ENCODE measurements around the gene NEK1.

Gene NEK1

DNA sequence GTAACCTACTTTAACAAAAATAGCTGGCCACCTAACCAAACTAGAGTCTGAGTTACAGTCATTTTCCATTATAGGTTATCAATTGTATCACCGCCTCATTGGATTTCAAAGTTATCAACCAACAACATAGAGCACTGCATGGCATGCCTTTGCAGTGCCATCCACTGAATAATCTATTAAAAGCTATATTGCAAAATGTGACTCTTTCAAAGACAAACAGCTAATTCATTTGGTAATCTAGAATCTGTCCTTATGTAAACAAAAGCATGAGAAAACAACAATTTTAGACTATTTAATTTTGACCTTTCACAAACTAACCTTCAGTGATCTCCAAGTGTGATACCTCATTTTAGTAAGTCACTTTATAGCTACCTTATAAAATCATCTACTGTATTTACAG, 197.5 kb downstream of the NEK1 start:
- H2BK120ac ChIP-seq (ENCODE audit: low read depth, low read length): no peak overlapping the region
- no peak overlapping the region for H3K27ac ChIP-seq (replicated peaks; ENCODE audit: low read length)
- H2AFZ ChIP-seq (ENCODE audit: low read length): no peak overlapping the region
- H2BK5ac ChIP-seq (ENCODE audit: low read length): no peak overlapping the region
- no peak overlapping the region for H3K4ac ChIP-seq (ENCODE audit: low read length)
- no peak overlapping the region for H3K4me3 ChIP-seq (ENCODE audit: low read length in 2 of 2)
- no CpG with 5 or more reads among the region's 1 CpG for WGBS, 2 donors (ENCODE audit: extremely low coverage in 2 of 2, insufficient read length in 2 of 2, insufficient replicate concordance in 1 of 2)
- no peaks in the 10 kb centered on the region for H3K9me3 ChIP-seq (replicated peaks in 1 of 2; ENCODE audit: control insufficient read depth in 2 of 2, insufficient read depth in 1 of 2, low read depth in 1 of 2, low read length in 2 of 2)
- H2BK12ac ChIP-seq (ENCODE audit: low read length): no peak overlapping the region
- no peaks in the 10 kb centered on the region for H3K27me3 ChIP-seq (ENCODE audit: control insufficient read depth in 3 of 3, insufficient read depth in 3 of 3, low read depth in 1 of 3, low read length in 3 of 3)
- H2AK5ac ChIP-seq (ENCODE audit: low read depth, low read length): no peak overlapping the region
- H4K91ac ChIP-seq (ENCODE audit: low read depth, low read length, poor library complexity): no peak overlapping the region
- no peak for DNase-seq (ENCODE audit: low spot score)
- no peak overlapping the region for H3K14ac ChIP-seq (ENCODE audit: low read length)
- no peak overlapping the region for H3K18ac ChIP-seq (ENCODE audit: low read length)
- H3K4me1 ChIP-seq (ENCODE audit: control insufficient read depth in 2 of 2, insufficient read depth in 1 of 2, low read depth in 1 of 2, low read length in 2 of 2): peaks cover 3 to 10% of the 10 kb centered on the region in 2 donors
- H3K36me3 ChIP-seq (replicated peaks in 1 of 2; ENCODE audit: control insufficient read depth in 2 of 2, insufficient read depth in 2 of 2, low read length in 2 of 2): no peaks in the 10 kb centered on the region
- no peak overlapping the region for H3K4me2 ChIP-seq (ENCODE audit: insufficient read depth, low read length, poor library complexity, severe bottlenecking)
- H3K9ac ChIP-seq (ENCODE audit: low read depth, low read length, poor library complexity): no peak overlapping the region
- H3K79me1 ChIP-seq (ENCODE audit: low read depth, low read length): no peaks in the 10 kb centered on the region
- H3K23ac ChIP-seq (ENCODE audit: low read depth, low read length, poor library complexity): no peak overlapping the region
- H2BK15ac ChIP-seq (ENCODE audit: low read length): no peak overlapping the region
- no peak overlapping the region for H4K8ac ChIP-seq (ENCODE audit: low read depth, low read length)

GRCh38 chr4:169412046-169412445, 200.3 kb downstream of the NEK1 start:
- no peak overlapping the region for H3K4me3 ChIP-seq (ENCODE audit: low read length in 2 of 2)
- peaks cover 4 to 11% of the 10 kb centered on the region in 2 donors for H3K4me1 ChIP-seq (ENCODE audit: control insufficient read depth in 2 of 2, insufficient read depth in 1 of 2, low read depth in 1 of 2, low read length in 2 of 2)
- H3K79me1 ChIP-seq (ENCODE audit: low read depth, low read length): no peaks in the 10 kb centered on the region
- H4K8ac ChIP-seq (ENCODE audit: low read depth, low read length): no peak overlapping the region
- H3K4ac ChIP-seq (ENCODE audit: low read length): no peak overlapping the region
- no peaks in the 10 kb centered on the region for H3K27me3 ChIP-seq (ENCODE audit: control insufficient read depth in 3 of 3, insufficient read depth in 3 of 3, low read depth in 1 of 3, low read length in 3 of 3)
- no peak overlapping the region for H4K91ac ChIP-seq (ENCODE audit: low read depth, low read length, poor library complexity)
- no peak for DNase-seq (ENCODE audit: low spot score)
- no peak overlapping the region for H3K4me2 ChIP-seq (ENCODE audit: insufficient read depth, low read length, poor library complexity, severe bottlenecking)
- no peak overlapping the region for H2BK12ac ChIP-seq (ENCODE audit: low read length)
- no peak overlapping the region for H3K23ac ChIP-seq (ENCODE audit: low read depth, low read length, poor library complexity)
- no peaks in the 10 kb centered on the region for H3K36me3 ChIP-seq (replicated peaks in 1 of 2; ENCODE audit: control insufficient read depth in 2 of 2, insufficient read depth in 2 of 2, low read length in 2 of 2)
- no peak overlapping the region for H3K27ac ChIP-seq (replicated peaks; ENCODE audit: low read length)
- no peak overlapping the region for H3K14ac ChIP-seq (ENCODE audit: low read length)
- H2AFZ ChIP-seq (ENCODE audit: low read length): no peak overlapping the region
- H3K9me3 ChIP-seq (replicated peaks in 1 of 2; ENCODE audit: control insufficient read depth in 2 of 2, insufficient read depth in 1 of 2, low read depth in 1 of 2, low read length in 2 of 2): no peaks in the 10 kb centered on the region
- H2BK15ac ChIP-seq (ENCODE audit: low read length): no peak overlapping the region
- H3K18ac ChIP-seq (ENCODE audit: low read length): no peak overlapping the region
- no peak overlapping the region for H2BK120ac ChIP-seq (ENCODE audit: low read depth, low read length)
- no peak overlapping the region for H3K9ac ChIP-seq (ENCODE audit: low read depth, low read length, poor library complexity)
- H2AK5ac ChIP-seq (ENCODE audit: low read depth, low read length): no peak overlapping the region
- H2BK5ac ChIP-seq (ENCODE audit: low read length): no peak overlapping the region

- Histone ChIP-seq H2AK5ac (ENCODE audit: low read depth, low read length) (no peak overlapping the region), H3K9me3 (replicated peaks in 1 of 2; ENCODE audit: control insufficient read depth in 2 of 2, insufficient read depth in 1 of 2, low read depth in 1 of 2, low read length in 2 of 2) (no peaks in the 10 kb centered on the region), H3K36me3 (replicated peaks in 1 of 2; ENCODE audit: control insufficient read depth in 2 of 2, insufficient read depth in 2 of 2, low read length in 2 of 2) (no peaks in the 10 kb centered on the region), H2BK120ac (ENCODE audit: low read depth, low read length) (no peak overlapping the region), H2BK12ac (ENCODE audit: low read length) (no peak overlapping the region), H3K79me1 (ENCODE audit: low read depth, low read length) (no peaks in the 10 kb centered on the region), H4K8ac (ENCODE audit: low read depth, low read length) (no peak overlapping the region), H3K4me1 (ENCODE audit: control insufficient read depth in 2 of 2, insufficient read depth in 1 of 2, low read depth in 1 of 2, low read length in 2 of 2) (peaks cover 4 to 10% of the 10 kb centered on the region in 2 donors), H3K14ac (ENCODE audit: low read length) (no peak overlapping the region), H3K27me3 (ENCODE audit: control insufficient read depth in 3 of 3, insufficient read depth in 3 of 3, low read depth in 1 of 3, low read length in 3 of 3) (no peaks in the 10 kb centered on the region), H2BK5ac (ENCODE audit: low read length) (no peak overlapping the region), H2BK15ac (ENCODE audit: low read length) (no peak overlapping the region), H3K4ac (ENCODE audit: low read length) (no peak overlapping the region), H3K23ac (ENCODE audit: low read depth, low read length, poor library complexity) (no peak overlapping the region), H3K27ac (replicated peaks; ENCODE audit: low read length) (no peak overlapping the region), H3K4me3 (ENCODE audit: low read length in 2 of 2) (no peak overlapping the region), H3K4me2 (ENCODE audit: insufficient read depth, low read length, poor library complexity, severe bottlenecking) (no peak overlapping the region), H3K18ac (ENCODE audit: low read length) (no peak overlapping the region), H2AFZ (ENCODE audit: low read length) (peak overlapping the region; percentile 6), H3K9ac (ENCODE audit: low read depth, low read length, poor library complexity) (no peak overlapping the region), H4K91ac (ENCODE audit: low read depth, low read length, poor library complexity) (no peak overlapping the region)
- peak; percentile 11 for DNase-seq (ENCODE audit: low spot score)
- no CpG with 5 or more reads among the region's 12 CpGs for WGBS, 2 donors (ENCODE audit: extremely low coverage in 2 of 2, insufficient read length in 2 of 2, insufficient replicate concordance in 1 of 2)
Observed at GRCh38 chr4:169410839-169411770, 201.3 kb downstream of the NEK1 start.

DNA sequence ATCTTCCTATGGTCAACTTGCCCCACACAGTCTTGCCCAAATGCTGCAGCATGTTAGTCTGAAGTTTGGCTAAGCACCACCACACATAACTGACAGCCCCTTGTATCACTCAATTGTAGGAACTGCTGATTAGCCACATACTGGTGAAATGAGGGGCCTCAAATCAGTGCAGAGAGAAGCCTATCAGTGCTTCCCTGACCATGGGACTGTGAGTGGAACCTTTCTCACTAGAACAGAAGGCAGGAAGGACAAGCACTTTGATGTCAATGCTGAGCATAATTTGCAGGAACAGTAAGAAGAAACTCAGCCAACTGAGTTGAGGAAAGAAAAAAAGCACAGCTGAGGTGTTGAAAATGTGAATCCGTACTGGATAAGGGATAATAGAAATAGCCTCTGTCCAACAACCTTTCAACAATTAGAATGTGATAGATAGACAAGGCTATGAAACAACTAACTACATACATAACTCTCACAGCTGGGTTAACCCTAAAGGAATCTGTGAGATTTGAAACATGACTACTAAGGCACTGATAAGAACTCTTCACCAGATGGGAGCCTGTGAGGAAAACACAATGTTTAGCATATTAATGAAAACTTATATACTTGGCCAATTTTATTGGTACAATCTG, 205.1 kb downstream of the NEK1 start:
- Histone ChIP-seq H3K9me3 (replicated peaks in 1 of 2; ENCODE audit: control insufficient read depth in 2 of 2, insufficient read depth in 1 of 2, low read depth in 1 of 2, low read length in 2 of 2) (no peaks in the 10 kb centered on the region), H3K27ac (replicated peaks; ENCODE audit: low read length) (no peak overlapping the region), H3K4me2 (ENCODE audit: insufficient read depth, low read length, poor library complexity, severe bottlenecking) (no peak overlapping the region), H2BK15ac (ENCODE audit: low read length) (no peak overlapping the region), H3K36me3 (replicated peaks in 1 of 2; ENCODE audit: control insufficient read depth in 2 of 2, insufficient read depth in 2 of 2, low read length in 2 of 2) (no peaks in the 10 kb centered on the region), H2BK5ac (ENCODE audit: low read length) (no peak overlapping the region), H3K79me1 (ENCODE audit: low read depth, low read length) (no peaks in the 10 kb centered on the region), H2BK120ac (ENCODE audit: low read depth, low read length) (no peak overlapping the region), H3K23ac (ENCODE audit: low read depth, low read length, poor library complexity) (no peak overlapping the region), H3K18ac (ENCODE audit: low read length) (no peak overlapping the region), H2AFZ (ENCODE audit: low read length) (no peak overlapping the region), H3K4me3 (ENCODE audit: low read length in 2 of 2) (no peak overlapping the region), H3K14ac (ENCODE audit: low read length) (no peak overlapping the region), H3K9ac (ENCODE audit: low read depth, low read length, poor library complexity) (no peak overlapping the region), H2BK12ac (ENCODE audit: low read length) (no peak overlapping the region), H3K27me3 (ENCODE audit: control insufficient read depth in 3 of 3, insufficient read depth in 3 of 3, low read depth in 1 of 3, low read length in 3 of 3) (no peaks in the 10 kb centered on the region), H4K91ac (ENCODE audit: low read depth, low read length, poor library complexity) (no peak overlapping the region), H3K4ac (ENCODE audit: low read length) (no peak overlapping the region), H3K4me1 (ENCODE audit: control insufficient read depth in 2 of 2, insufficient read depth in 1 of 2, low read depth in 1 of 2, low read length in 2 of 2) (peaks cover 6 to 17% of the 10 kb centered on the region in 2 donors), H4K8ac (ENCODE audit: low read depth, low read length) (no peak overlapping the region), H2AK5ac (ENCODE audit: low read depth, low read length) (no peak overlapping the region)
- DNase-seq (ENCODE audit: low spot score): no peak
- no CpG with 5 or more reads among the region's 1 CpG for WGBS, 2 donors (ENCODE audit: extremely low coverage in 2 of 2, insufficient read length in 2 of 2, insufficient replicate concordance in 1 of 2)

Measured in neuronal stem cell (in vitro differentiated cells).